IMR-90 (cell line): ENCODE data around the gene UBE3B.

ENCODE experiments used
- CEBPB ChIP-seq: IDR thresholded peaks from 2 replicates; pipeline ENCODE4 v1.6.1; 2012; ENCODE audit warnings: low read depth, low read length, improper control_type of control experiment
- CHD1 ChIP-seq: IDR thresholded peaks from 2 replicates; pipeline ENCODE4 v1.6.1; 2012; ENCODE audit warnings: low read depth, low read length, improper control_type of control experiment
- CTCF ChIP-seq: conservative IDR thresholded peaks from 2 replicates; pipeline ENCODE4 v1.5.1; 2012; ENCODE audit warnings: mild to moderate bottlenecking, low read depth, low read length, improper control_type of control experiment
- FOS ChIP-seq: fragments of 150-350 bp; IDR thresholded peaks from 2 replicates; pipeline ENCODE4 v1.6.1; 2016; ENCODE audit warnings: low read depth, low read length
- MAZ ChIP-seq: IDR thresholded peaks from 2 replicates; pipeline ENCODE4 v1.6.1; 2012; ENCODE audit warnings: low read depth, mild to moderate bottlenecking, low read length, improper control_type of control experiment, moderate library complexity, borderline replicate concordance
- POLR2A ChIP-seq: IDR thresholded peaks from 2 replicates; pipeline ENCODE4 v1.6.1; 2012; ENCODE audit warnings: mild to moderate bottlenecking, low read depth, low read length
- RAD21 ChIP-seq: IDR thresholded peaks from 2 replicates; pipeline ENCODE4 v1.6.1; 2012; ENCODE audit warnings: low read length, improper control_type of control experiment

GRCh38 chr12:109489016-109489954, 11.9 kb downstream of the UBE3B start:
- no peak for TF ChIP-seq FOS
- no peak for TF ChIP-seq POLR2A
- TF ChIP-seq CTCF, result no peak
- no peak for TF ChIP-seq RAD21
- no peak for TF ChIP-seq CHD1
- no peak for TF ChIP-seq MAZ
- no peak for TF ChIP-seq CEBPB
